Effector memory CD4-positive, alpha-beta T cell (primary cell): ENCODE data around the gene HEBP1.

Experiments used
- DNase-seq, 3 donors: peaks; one replicate each; pipeline ENCODE4 v3.0.0-alpha.2; 2020
- H3K27ac ChIP-seq: 2 replicates; pipeline ENCODE4 v1.7.0; 2013; ENCODE audit warnings: mild to moderate bottlenecking, low read length, moderate library complexity; ENCODE audit not compliant: insufficient read depth, poor library complexity, severe bottlenecking
- H3K27me3 ChIP-seq: replicated peaks from 2 replicates; pipeline ENCODE4 v1.7.0; 2013; ENCODE audit warnings: mild to moderate bottlenecking, low read length; ENCODE audit not compliant: insufficient read depth, control insufficient read depth, poor library complexity, severe bottlenecking
- H3K36me3 ChIP-seq: 2 replicates; pipeline ENCODE4 v1.7.0; 2013; ENCODE audit warnings: mild to moderate bottlenecking, low read length, moderate library complexity; ENCODE audit not compliant: control insufficient read depth, insufficient read depth
- H3K4me1 ChIP-seq: 2 replicates; pipeline ENCODE4 v1.7.0; 2013; ENCODE audit warnings: low read length, mild to moderate bottlenecking; ENCODE audit not compliant: control insufficient read depth, insufficient read depth, poor library complexity, severe bottlenecking
- H3K4me3 ChIP-seq: 2 replicates; pipeline ENCODE4 v1.7.0; 2013; ENCODE audit warnings: low read length, low read depth, mild to moderate bottlenecking; ENCODE audit not compliant: insufficient read depth, poor library complexity, severe bottlenecking
- H3K9me3 ChIP-seq: 2 replicates; pipeline ENCODE4 v1.7.0; 2013; ENCODE audit warnings: mild to moderate bottlenecking, low read length, moderate library complexity; ENCODE audit not compliant: control insufficient read depth

The HEBP1 gene

GRCh38 chr12:12958886-12959285 lies 41.2 kb downstream of the HEBP1 start:
- DNase-seq: no peak
- Histone ChIP-seq H3K9me3 (no peaks in the 10 kb centered on the region), H3K27me3 (no peaks in the 10 kb centered on the region), H3K4me1 (no peaks in the 10 kb centered on the region), H3K4me3 (no peak overlapping the region), H3K36me3 (no peaks in the 10 kb centered on the region), H3K27ac (no peak overlapping the region)

GRCh38 chr12:12954878-12955625 lies 45.0 kb downstream of the HEBP1 start:
- H3K36me3 ChIP-seq: no peaks in the 10 kb centered on the region
- no peak overlapping the region for H3K27ac ChIP-seq
- no peak for DNase-seq
- no peaks in the 10 kb centered on the region for H3K27me3 ChIP-seq
- H3K4me1 ChIP-seq: no peaks in the 10 kb centered on the region
- no peak overlapping the region for H3K4me3 ChIP-seq
- no peaks in the 10 kb centered on the region for H3K9me3 ChIP-seq

GRCh38 chr12:12954356-12954755 lies 45.7 kb downstream of the HEBP1 start:
- Histone ChIP-seq H3K27ac (no peak overlapping the region), H3K4me1 (no peaks in the 10 kb centered on the region), H3K4me3 (no peak overlapping the region), H3K36me3 (no peaks in the 10 kb centered on the region), H3K9me3 (no peaks in the 10 kb centered on the region), H3K27me3 (no peaks in the 10 kb centered on the region)
- no peak for DNase-seq

GRCh38 chr12:12952036-12952435 lies 48.0 kb downstream of the HEBP1 start, which contains the start of gene GPRC5D:
TSS of gene GPRC5D (minus strand) at chr12:12952170. CDS start at chr12:12950384, 1,786 bp downstream.
- Histone ChIP-seq H3K27ac (no peak within 1 kb of the TSS), H3K9me3 (no peaks in the 10 kb centered on the region), H3K4me3 (no peak within 1 kb of the TSS), H3K27me3 (no peaks in the 10 kb centered on the region), H3K4me1 (no peaks in the 10 kb centered on the region), H3K36me3 (no peaks in the 10 kb centered on the region)
- DNase-seq: no peak

GRCh38 chr12:12951504-12951903 lies 48.6 kb downstream of the HEBP1 start:
- no peaks in the 10 kb centered on the region for H3K9me3 ChIP-seq
- no peak overlapping the region for H3K4me3 ChIP-seq
- no peaks in the 10 kb centered on the region for H3K4me1 ChIP-seq
- no peak overlapping the region for H3K27ac ChIP-seq
- DNase-seq: no peak
- no peaks in the 10 kb centered on the region for H3K36me3 ChIP-seq
- no peaks in the 10 kb centered on the region for H3K27me3 ChIP-seq

- H3K9me3 ChIP-seq: no peaks in the 10 kb centered on the region
- H3K4me3 ChIP-seq: no peak overlapping the region
- no peak overlapping the region for H3K27ac ChIP-seq
- no peaks in the 10 kb centered on the region for H3K36me3 ChIP-seq
- DNase-seq: no peak
- H3K4me1 ChIP-seq: no peaks in the 10 kb centered on the region
- no peaks in the 10 kb centered on the region for H3K27me3 ChIP-seq
Measured at GRCh38 chr12:12947902-12948301, 52.2 kb downstream of the HEBP1 start.

- no peak for DNase-seq
- no peaks in the 10 kb centered on the region for H3K9me3 ChIP-seq
- no peaks in the 10 kb centered on the region for H3K36me3 ChIP-seq
- H3K27me3 ChIP-seq: no peaks in the 10 kb centered on the region
- no peaks in the 10 kb centered on the region for H3K4me1 ChIP-seq
- no peak overlapping the region for H3K4me3 ChIP-seq
- no peak overlapping the region for H3K27ac ChIP-seq
Measured at GRCh38 chr12:12946686-12947355, 53.2 kb downstream of the HEBP1 start.

- Histone ChIP-seq H3K4me3 (no peak overlapping the region), H3K9me3 (no peaks in the 10 kb centered on the region), H3K4me1 (no peaks in the 10 kb centered on the region), H3K36me3 (no peaks in the 10 kb centered on the region), H3K27ac (no peak overlapping the region), H3K27me3 (no peaks in the 10 kb centered on the region)
- DNase-seq: no peak
Measured at GRCh38 chr12:12945591-12945990, 54.5 kb downstream of the HEBP1 start.

GRCh38 chr12:12943586-12944260 lies 56.3 kb downstream of the HEBP1 start:
- Histone ChIP-seq H3K27me3 (no peaks in the 10 kb centered on the region), H3K4me1 (no peaks in the 10 kb centered on the region), H3K4me3 (no peak overlapping the region), H3K27ac (no peak overlapping the region), H3K36me3 (no peaks in the 10 kb centered on the region), H3K9me3 (no peaks in the 10 kb centered on the region)
- DNase-seq: no peak
